ENCODE results near the gene MAGEA4.

MAGEA4 gene

GRCh38 chrX:151912780-151913179 is at the start of gene MAGEA4:
Gene MAGEA4, plus strand, starts transcription at chrX:151912889. Its CDS starts 10,776 bp downstream, at chrX:151923665.
- no peak for DNase-seq (ENCODE audit: low read depth, low spot score)
- H3K4me3 ChIP-seq (ENCODE audit: low read depth, low read length): no peak within 1 kb of the TSS
- CTCF ChIA-PET: no interaction called here
- POLR2A ChIA-PET: no interaction called here
- no peak for TF ChIP-seq CTCF (IDR thresholded peaks at IDR 0.05; ENCODE audit: insufficient read depth, low read length, missing control alignments)

GRCh38 chrX:151870602-151871001 is 42.1 kb upstream of the MAGEA4 start:
- ChIA-PET POLR2A (interaction anchor here (1.1 kb wide), 1 partner anchor 103 kb away, joined by 8 read pairs; the partner anchor contains the start of gene GABRE), CTCF (interaction anchor here (1.2 to 1.4 kb wide), 2 partner anchors 11 to 22 kb away, joined by 3 read pairs; no protein-coding TSS in a partner anchor)
- H3K4me3 ChIP-seq (ENCODE audit: low read depth, low read length): no peak overlapping the region; the same call in 1 of the 2 replicates
- TF ChIP-seq CTCF (IDR thresholded peaks at IDR 0.05; ENCODE audit: insufficient read depth, low read length, missing control alignments): no peak
- peak; percentile 37 for DNase-seq (ENCODE audit: low read depth, low spot score)

GRCh38 chrX:151871244-151871643 is 41.4 kb upstream of the MAGEA4 start:
- no peak overlapping the region for H3K4me3 ChIP-seq (ENCODE audit: low read depth, low read length)
- TF ChIP-seq CTCF (IDR thresholded peaks at IDR 0.05; ENCODE audit: insufficient read depth, low read length, missing control alignments): no peak
- peak; percentile 85 for DNase-seq (ENCODE audit: low read depth, low spot score)
- ChIA-PET POLR2A (interaction anchor here (0.9 to 1.1 kb wide), 2 partner anchors 102 to 113 kb away, joined by 3 to 8 read pairs; partner anchors contain the start of gene GABRE), CTCF (interaction anchor here (1.2 to 1.4 kb wide), 3 partner anchors 10 to 21 kb away, joined by 3 read pairs; no protein-coding TSS in a partner anchor)

- POLR2A ChIA-PET: no interaction called here
- no peak overlapping the region for H3K4me3 ChIP-seq (ENCODE audit: low read depth, low read length)
- DNase-seq (ENCODE audit: low read depth, low spot score): no peak
- CTCF ChIA-PET: no interaction called here
- TF ChIP-seq CTCF (IDR thresholded peaks at IDR 0.05; ENCODE audit: insufficient read depth, low read length, missing control alignments): no peak
Measured at GRCh38 chrX:151873096-151873495, 39.6 kb upstream of the MAGEA4 start.

DNA sequence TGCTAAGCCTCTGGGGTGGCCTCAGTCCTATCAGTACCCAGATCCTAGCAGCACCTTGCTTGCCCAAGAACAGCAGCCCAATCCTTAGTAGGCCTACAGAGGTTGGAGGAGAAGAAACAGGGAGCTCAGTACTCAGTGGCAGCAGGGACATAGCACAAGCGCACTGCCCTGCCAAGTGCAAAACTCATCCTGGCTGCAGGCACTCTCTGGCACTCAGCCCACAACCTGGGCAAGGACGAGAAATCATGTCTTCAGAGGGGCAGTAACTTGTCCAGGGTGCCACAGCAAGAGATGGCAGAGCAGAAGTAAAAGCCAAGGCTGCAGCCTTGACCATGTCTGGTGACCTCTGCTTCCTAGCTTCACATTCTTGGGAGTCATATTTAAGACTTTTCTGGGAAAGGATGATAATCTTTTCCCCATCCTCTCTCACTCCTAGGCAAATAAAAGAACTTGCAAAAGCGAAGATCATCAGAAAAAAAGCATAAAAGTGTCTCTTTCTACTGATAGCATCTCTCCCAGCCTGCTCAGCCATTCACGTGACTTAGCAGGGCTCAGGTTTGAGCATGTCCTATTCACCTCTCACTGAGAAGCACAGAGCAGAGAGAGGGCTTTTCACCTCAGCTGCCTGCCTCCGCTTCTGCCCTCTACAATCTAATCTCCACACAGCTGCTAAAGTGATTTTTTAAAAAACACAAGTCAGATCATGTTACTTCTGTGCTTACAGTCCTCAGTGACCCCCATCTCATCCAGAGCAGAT is 37.2 kb upstream of the MAGEA4 start:
- no peak overlapping the region for H3K4me3 ChIP-seq (ENCODE audit: low read depth, low read length)
- POLR2A ChIA-PET: no interaction called here
- no peak for TF ChIP-seq CTCF (IDR thresholded peaks at IDR 0.05; ENCODE audit: insufficient read depth, low read length, missing control alignments)
- DNase-seq (ENCODE audit: low read depth, low spot score): no peak
- CTCF ChIA-PET: no interaction called here

DNA sequence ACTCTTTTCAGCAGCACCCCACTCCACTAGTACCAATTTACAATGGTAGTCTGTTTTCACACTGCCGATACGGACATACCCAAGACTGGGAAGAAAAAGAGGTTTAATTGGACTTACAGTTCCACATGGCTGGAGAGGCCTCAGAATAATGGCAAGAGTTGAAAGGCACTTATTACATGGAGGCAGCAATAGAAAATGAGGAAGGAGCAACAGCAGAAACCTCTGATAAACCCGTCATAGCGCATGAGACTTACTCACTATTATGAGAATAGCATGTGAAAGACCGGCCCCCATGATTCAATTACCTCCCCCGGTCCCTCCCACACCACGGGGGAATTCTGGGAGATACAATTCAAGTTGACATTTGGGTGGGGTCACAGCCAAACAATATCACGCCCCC is 34.1 kb upstream of the MAGEA4 start:
- DNase-seq (ENCODE audit: low read depth, low spot score): no peak
- CTCF ChIA-PET: no interaction called here
- no peak overlapping the region for H3K4me3 ChIP-seq (ENCODE audit: low read depth, low read length)
- POLR2A ChIA-PET: no interaction called here
- TF ChIP-seq CTCF (IDR thresholded peaks at IDR 0.05; ENCODE audit: insufficient read depth, low read length, missing control alignments): no peak
